Brain microvascular endothelial cell (primary cell): ENCODE results near the gene NAV1.
"Not testable (repeated sequence)": the region's sequence is repeated elsewhere in the genome, so short reads cannot be mapped to it uniquely, and the experiment has no call there.

Experiments used
- DNase-seq: peaks from one replicate; pipeline ENCODE4 v3.0.0-alpha.2; 2020
- H3K27ac ChIP-seq: fragments of 250-450 bp; sonication (Bioruptor Pico); 2 replicates; pipeline ENCODE4 v1.5.1; 2020; ENCODE audit warnings: mild to moderate bottlenecking, moderate library complexity
- H3K27me3 ChIP-seq: fragments of 250-450 bp; sonication (Bioruptor Pico); replicated peaks from 2 replicates; pipeline ENCODE4 v1.5.1; 2020; ENCODE audit warnings: mild to moderate bottlenecking
- H3K36me3 ChIP-seq: fragments of 250-450 bp; sonication (Bioruptor Pico); replicated peaks from 2 replicates; pipeline ENCODE4 v1.5.1; 2020; ENCODE audit warnings: mild to moderate bottlenecking
- H3K4me3 ChIP-seq: 2 replicates; pipeline ENCODE4 v1.5.1; 2011; ENCODE audit warnings: low read depth, mild to moderate bottlenecking, control low read depth, low read length, moderate library complexity
- CTCF ChIP-seq: IDR thresholded peaks from 2 replicates; pipeline ENCODE4 v1.5.1; 2011; ENCODE audit warnings: low read depth, mild to moderate bottlenecking, moderate library complexity, low read length, control low read depth, inconsistent platforms; ENCODE audit errors: missing control alignments
- in situ Hi-C: cut with HindIII; loops from 2 replicates; pipeline ENCODE4 v1.10.0; 2017; ENCODE audit warnings: low sequenced_read_pairs, low pct_ligation_motif_present

NAV1 gene

GRCh38 chr1:201575912-201576311 lies 37.0 kb downstream of the NAV1 start:
- no peaks in the 10 kb centered on the region for H3K27me3 ChIP-seq
- H3K4me3 ChIP-seq = no peak overlapping the region
- H3K27ac ChIP-seq = no peak overlapping the region
- no peak for DNase-seq
- H3K36me3 ChIP-seq = no peaks in the 10 kb centered on the region
- no peak for TF ChIP-seq CTCF
- in situ Hi-C loops = no loop called here

GRCh38 chr1:201576914-201577313 lies 38.0 kb downstream of the NAV1 start:
- in situ Hi-C loops = no loop called here
- H3K36me3 ChIP-seq = no peaks in the 10 kb centered on the region
- TF ChIP-seq CTCF = no peak
- no peak overlapping the region for H3K4me3 ChIP-seq
- no peaks in the 10 kb centered on the region for H3K27me3 ChIP-seq
- no peak for DNase-seq
- no peak overlapping the region for H3K27ac ChIP-seq

GRCh38 chr1:201578008-201578888 lies 39.3 kb downstream of the NAV1 start:
- Histone ChIP-seq H3K27me3 (no peaks in the 10 kb centered on the region), H3K27ac (no peak overlapping the region), H3K36me3 (no peaks in the 10 kb centered on the region), H3K4me3 (no peak overlapping the region)
- in situ Hi-C loops = no loop called here
- peak; percentile 27 for DNase-seq
- TF ChIP-seq CTCF = no peak

- in situ Hi-C loops, H3K27me3 ChIP-seq, H3K4me3 ChIP-seq, H3K36me3 ChIP-seq, DNase-seq, H3K27ac ChIP-seq: not testable (repeated sequence)
Observed at GRCh38 chr1:201581371-201581770, 42.4 kb downstream of the NAV1 start.

- no peaks in the 10 kb centered on the region for H3K27me3 ChIP-seq
- no peak overlapping the region for H3K4me3 ChIP-seq
- DNase-seq = peak; percentile 43
- no peak for TF ChIP-seq CTCF
- peak overlapping the region; percentile 49 for H3K27ac ChIP-seq
- no peaks in the 10 kb centered on the region for H3K36me3 ChIP-seq
- in situ Hi-C loops = no loop called here
Observed at GRCh38 chr1:201582705-201583442, 43.9 kb downstream of the NAV1 start.

GRCh38 chr1:201583663-201584062 lies 44.7 kb downstream of the NAV1 start:
- no peaks in the 10 kb centered on the region for H3K36me3 ChIP-seq
- no peak for DNase-seq
- no peak for TF ChIP-seq CTCF
- in situ Hi-C loops = no loop called here
- H3K4me3 ChIP-seq = no peak overlapping the region
- no peak overlapping the region for H3K27ac ChIP-seq
- H3K27me3 ChIP-seq = no peaks in the 10 kb centered on the region
